Globus pallidus (tissue), 1 donor: ENCODE measurements around the gene CFAP61.
A peak's percentile ranks its signal among the peaks of the same experiment; 100 is the strongest.
"Not testable (repeated sequence)": the region's sequence is repeated elsewhere in the genome, so short reads cannot be mapped to it uniquely, and the experiment has no call there.

Source experiments
- DNase-seq: peaks from one replicate; pipeline ENCODE4 v3.0.0-alpha.2; 2015; ENCODE audit warnings: low spot score

CFAP61 gene

DNA sequence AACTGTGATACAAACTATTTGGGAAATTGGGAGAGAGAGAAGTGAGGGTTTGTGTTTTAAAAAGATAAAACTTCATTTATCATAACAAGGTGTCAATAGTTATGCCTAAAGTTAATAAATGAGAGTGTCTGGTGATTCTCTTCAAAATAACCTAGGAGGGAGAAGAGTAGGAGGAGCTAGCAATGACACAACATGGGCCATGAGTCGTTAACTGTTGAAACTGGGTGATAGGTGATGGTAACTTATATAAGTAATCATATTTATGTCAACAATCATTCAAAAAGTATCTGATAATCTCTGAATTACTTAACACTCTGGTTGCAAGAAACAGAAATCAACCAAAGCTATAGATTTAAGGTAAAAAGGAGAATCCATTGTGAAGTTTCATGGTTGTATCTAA is 268.8 kb downstream of the CFAP61 start:
- DNase-seq = no peak

DNA sequence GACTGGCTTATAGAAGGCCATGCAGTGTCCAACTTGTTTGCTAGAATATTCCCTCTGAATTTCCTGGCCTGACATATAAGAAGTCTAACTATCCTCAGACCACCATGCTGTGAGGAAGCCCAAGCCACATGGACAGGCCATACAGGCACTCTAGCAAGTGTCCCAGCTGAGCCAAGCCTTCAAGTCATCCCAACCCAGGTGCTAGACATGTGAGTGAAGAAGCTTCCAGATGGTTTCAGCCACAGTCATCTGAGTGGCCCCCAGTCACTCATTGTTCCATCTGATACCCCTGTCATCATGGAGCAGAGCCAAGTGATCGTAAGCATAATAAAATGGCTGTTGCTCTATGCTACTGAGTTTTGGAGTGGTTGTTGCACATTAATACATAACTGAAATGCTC is 269.6 kb downstream of the CFAP61 start:
- no peak for DNase-seq

DNA sequence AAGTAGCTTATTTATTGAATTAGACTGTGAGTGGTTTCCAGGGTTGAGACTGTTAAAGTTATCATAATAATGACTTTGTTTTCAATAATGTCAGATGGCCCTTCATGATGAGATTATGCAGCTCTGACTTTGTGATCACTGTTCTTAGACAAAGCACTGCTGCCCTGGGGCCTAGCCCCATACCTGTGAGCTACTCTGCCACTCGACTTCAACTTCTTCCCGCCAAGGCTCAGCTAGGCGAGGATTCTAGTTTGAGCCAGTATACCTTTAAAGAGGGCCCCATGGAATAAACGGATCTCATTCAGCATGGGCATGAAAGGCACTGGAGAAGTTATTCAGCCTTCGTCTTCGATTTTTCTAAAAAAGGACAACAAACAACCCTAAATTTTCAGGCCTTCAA is 270.6 kb downstream of the CFAP61 start:
- DNase-seq = no peak

DNA sequence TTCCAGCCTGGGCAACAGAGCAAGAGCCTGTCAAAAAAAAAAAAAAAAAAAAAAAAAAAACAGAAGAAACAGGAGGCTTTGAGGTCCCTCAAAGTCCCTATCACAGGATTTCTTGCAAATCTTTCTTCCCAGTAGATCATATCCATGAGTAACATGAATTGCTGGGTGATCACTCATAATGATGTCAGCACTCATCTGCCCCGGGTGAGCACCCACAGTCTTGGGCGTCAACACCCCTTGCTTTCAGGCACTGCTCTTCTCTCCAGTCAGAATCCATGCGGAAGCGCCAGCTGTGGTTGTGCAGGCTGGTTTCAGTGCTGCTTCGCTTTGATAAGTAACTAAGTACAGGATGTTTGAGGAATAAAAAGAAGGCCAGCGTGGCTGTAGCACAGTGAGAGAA is 275.4 kb downstream of the CFAP61 start:
- DNase-seq = no peak

DNA sequence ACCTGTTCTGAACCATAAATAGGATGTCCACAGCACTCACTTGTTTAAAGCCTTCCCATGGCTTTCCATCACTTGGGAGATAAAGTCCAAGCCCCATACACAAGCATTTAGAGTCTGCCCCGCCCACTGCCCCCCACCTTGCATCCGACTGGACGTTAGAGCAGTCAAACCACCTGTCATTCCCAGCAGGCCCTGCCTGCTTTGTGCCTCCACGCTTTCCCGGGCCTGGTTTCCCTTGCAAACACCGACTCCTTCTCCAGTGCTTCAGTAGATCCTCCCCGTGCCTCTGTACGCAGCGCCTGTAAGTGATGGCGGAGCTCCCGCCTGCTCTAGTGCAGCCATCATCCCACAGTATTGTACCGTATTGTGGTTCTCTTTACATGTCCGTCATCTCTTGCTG is 277.2 kb downstream of the CFAP61 start:
- DNase-seq = no peak

DNA sequence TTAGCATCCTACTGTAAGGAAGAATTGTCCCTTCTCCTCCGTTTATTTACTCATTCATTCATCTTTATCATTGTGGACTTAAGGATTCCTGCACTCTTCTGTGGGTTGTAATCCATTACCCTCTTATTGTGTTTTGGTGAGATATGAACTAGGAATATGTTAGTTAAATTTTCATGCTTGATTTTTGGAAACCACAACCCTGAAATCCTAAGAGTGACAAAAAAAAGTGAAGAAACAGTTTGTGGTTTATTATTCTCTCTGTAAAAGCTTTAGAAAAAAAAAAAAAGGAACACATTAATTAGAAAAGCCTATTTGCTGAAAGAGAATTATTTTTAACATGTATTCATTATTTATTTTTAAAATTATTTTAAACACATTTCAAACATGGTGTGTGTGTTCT is 278.8 kb downstream of the CFAP61 start:
- DNase-seq = no peak

DNA sequence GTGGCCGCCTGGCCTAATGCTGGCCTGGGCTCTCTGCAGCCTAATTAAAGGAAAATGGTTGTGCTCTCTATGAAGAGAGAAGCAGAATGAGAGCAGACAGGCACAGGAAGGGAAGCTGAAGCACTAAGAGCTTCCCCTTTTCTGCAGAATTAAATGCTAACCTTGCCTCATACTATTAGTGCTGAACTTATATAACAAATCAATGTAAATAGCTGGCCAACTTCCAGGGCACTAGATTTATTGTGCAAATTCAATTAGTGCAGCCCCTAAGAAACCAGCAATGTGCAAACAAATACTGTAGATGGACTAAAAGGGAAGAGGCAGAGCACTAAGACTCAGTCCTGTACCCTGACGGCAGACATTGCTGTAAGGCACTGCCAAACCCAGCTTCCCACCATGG is 279.5 kb downstream of the CFAP61 start:
- DNase-seq = no peak

DNA sequence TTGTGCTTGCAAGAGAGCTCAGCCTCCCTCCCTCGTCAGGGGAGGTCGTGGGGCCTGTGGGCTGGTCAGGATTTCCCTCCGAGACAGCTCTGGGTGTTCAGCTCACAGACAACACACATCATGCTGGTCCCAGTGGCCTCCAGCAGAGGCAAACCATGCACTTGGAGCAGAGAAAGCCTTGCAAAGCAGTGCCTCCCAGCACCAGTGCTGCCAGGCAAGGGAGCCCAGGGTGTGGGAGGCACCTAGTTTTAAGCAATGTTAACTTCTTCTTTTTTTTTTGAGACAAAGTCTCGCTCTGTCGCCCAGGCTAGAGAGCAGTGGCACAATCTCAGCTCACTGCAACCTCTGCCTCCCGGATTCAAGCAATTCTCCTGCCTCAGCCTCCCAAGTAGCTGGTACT is 281.5 kb downstream of the CFAP61 start:
- no peak for DNase-seq

DNA sequence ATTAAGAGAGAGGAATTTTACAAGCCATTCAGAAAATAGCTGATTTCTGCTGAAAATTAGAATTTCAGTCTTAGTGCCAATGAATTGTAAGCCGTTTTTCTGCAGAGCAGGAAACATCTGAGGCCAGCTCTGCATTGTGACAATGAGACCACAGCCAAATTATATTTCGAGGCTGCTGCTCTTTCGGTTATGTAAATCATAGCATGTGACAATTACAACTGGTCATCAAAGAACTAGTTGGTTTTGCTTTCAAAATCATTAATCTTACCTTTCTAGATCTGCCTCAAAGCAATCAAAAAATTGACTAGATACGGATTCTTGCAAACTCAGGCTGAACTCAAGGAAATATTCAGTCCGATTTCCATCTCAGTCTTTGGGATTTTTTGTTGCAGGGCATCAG is 282.2 kb downstream of the CFAP61 start:
- DNase-seq = no peak

DNA sequence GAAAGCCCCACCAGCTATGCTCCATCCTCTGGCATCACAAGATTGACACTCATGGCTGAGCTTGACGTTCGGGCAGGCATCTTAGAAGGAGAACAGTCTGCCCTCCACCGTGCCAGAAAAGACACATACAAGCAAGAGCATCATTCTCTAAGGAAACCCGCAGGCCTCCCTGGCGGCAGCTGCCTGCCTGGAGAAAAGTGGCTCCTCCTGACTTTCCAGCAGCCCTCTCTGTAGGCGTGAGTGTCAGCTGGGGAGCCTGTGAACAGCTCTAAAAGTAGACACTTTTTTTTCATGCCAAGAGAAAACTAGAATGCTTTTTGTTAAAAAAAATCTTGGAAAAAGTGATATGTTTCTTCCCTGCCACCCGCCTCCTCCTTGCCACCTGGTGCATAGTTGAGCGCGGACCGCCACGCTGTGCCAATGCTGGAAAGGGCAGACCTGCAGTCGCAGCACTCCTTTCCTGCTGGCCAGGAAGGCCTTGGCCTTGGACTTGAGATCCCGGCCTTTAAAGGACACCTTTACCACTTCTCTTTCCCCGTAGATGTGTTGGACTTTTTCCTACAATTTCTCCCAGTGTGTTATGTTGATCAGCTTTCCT is 285.9 kb downstream of the CFAP61 start:
- DNase-seq = no peak

DNA sequence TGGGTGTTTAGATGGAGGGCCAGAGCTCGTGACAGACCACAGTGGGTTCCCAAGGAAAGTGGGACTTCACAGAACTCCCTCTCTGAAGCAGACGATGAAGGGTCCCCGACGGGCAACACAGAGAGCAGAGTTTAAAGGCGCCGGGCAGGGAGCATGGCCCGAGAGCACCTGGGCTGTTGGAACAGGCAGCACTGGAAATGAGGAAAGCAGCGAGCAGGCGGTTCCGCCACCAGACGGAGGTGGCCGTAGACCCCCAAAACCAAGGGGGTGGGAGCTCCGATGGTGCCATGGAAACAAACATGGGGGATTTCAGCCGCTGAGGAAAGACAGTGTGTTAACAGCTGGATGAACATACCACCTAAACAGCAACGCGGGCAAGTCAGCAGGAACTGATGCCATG is 288.1 kb downstream of the CFAP61 start:
- DNase-seq = no peak

DNA sequence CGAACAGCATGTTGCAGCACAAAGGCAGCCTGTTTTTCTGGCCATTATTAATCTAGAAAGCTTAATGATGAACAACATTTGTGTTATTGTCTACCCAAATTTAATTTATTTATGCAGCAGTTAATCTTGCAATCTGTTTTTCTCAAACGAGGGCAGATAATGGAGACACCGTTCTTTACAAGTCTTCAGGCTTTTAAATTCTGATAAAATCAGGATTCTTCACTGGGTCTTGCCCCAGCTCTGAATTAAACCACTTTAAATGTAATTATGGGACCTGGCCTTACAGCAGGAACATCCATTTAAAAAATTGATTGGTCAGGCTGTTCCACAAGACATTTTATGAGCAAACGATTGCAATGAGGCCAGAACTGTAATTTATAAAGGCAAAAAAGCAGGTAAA is 289.0 kb downstream of the CFAP61 start:
- no peak for DNase-seq

DNA sequence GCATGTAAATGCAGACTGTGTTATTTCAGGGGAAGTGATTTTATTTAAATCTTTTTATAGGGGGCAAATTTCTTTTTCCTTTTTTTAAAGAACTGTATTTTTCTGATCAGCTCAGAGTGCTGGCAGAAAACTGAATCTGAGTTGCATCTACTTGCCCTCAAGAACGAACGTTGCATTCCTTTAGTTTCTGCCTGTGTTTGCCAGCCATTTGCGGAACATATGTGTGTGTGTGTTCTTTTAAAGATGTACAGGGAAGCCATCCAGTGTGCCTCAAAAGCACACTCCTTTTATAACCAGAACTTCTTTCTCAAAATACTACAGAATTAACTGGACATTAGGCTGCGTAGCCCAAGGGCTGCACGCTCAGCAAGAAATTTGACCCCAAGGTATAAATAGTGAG is 289.7 kb downstream of the CFAP61 start:
- DNase-seq = no peak

DNA sequence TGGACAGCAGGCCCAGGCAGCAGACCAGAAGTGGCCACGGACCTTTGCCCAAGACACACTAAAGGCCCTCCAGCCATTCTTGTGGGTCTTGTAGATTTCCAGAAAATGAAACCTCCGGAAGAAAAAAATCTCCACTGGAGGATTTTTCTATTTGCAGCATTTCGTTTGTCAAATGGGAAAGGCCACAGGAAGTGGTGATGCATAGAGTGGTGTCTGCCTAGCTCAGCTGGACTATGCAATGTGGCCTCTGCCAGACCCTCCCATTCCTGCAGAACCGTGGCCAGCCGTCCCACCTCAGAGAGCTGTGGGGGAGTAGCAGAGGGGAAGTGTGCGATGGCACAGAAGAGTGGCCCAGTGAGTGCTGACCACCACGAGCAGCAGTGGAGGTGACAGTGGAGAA is 291.6 kb downstream of the CFAP61 start:
- no peak for DNase-seq

DNA sequence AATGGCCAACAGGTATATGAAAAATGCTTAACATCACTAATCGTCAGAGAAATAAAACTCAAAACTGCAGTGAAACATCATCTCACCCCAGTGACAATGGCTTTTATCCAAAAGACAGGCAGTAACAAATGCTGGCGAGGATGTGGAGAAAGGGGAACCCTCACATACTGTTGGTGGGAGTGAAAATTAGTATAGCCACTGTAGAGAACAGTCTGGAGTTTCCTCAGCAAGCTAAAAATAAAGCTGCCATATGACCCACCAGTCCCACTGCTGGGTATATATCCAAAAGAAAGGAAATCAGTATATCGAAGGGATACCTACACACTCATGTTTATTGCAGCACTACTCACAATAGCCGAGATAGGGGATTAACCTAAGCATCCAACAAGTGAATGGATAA is 292.1 kb downstream of the CFAP61 start:
- no peak for DNase-seq

DNA sequence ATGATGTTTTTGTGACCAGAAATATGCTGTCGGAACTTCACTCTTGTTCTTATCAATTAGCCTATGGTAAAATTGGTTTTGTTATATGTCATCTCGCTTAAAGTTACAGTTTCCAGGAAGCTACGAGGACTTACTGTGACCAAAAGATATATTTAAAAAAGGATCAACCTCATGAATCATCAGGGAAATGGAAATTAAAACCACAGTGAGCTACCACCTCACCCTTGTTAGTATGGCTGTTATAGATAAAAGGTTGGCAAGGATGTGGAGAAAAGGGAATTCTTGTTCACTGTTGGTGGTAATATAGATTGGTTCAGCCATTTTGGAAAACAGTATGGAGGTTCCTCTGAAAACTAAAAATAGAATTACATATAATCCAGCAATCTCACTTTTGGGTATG is 301.2 kb downstream of the CFAP61 start:
- DNase-seq = no peak

DNA sequence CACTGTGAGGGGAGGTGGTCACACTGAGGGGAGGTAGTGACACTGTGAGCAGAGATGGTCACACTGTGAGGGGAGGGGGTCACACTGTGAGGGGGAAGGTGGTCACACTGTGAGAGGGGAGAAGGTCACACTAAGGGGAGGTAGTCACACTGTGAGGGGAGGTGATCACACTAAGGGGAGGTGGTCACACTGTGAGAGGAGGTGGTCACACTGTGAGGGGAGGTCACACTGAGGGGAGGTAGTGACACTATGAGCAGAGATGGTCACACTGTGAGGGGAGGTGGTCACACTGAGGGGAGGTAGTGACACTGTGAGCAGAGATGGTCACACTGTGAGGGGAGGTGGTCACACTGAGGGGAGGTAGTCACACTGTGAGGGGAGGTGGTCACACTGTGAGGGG is 303.2 kb downstream of the CFAP61 start:
- not testable (repeated sequence) for DNase-seq

DNA sequence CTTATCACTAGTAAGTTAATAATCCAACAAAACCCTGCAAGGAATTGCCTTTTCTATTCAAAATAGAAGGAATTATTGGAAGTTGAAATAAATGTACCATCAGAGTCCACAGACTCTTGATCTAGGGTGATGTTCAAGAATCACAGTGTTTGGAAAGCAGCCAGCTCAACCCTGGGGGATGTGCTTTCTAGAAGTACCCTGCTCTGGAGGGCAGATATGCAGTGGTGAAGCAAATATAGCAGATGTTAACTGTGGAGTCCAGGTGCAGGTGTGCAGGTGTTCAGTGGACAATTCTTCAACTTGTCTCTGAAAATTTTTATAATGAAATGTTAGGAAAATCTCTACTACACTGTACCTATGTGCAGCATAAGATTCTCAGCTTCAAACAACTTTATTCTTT is 306.5 kb downstream of the CFAP61 start:
- no peak for DNase-seq

DNA sequence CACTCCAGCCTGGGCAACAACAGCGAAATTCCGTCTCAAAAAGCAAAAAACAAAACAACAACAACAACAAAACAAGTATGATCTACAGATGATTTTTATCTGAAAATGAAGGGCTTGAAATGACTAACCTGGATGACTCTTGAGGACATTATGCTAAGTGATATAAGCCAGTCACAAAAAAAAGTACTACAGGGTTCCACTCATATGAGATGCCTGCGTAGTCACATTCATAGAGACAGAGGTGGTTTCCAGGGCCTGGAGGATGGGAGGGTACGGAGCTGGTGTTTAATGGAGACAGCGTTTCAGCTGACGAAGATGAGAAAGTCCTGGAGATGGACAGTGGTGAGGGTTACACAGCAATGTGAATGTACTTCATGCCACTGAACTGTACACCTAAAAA is 307.3 kb downstream of the CFAP61 start:
- DNase-seq = no peak

DNA sequence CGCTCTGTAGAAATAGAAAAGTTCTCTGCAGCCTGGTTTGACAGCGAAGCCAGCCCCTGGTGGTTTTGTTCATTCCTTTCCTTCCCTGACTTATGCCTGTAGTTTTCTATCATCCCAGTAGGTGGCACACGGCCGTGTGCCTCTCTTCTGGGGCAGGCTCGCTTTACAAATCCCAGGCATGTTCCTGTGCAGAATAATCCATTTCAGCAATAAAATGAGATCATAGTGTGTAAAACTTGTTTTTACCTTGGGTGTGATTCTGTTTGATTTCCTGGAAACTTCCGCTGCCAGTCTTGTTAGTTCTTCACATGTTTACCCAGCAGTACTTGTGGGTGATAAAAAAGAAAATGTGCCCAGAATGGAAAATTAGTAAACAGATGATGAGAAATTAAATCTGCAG is 308.1 kb downstream of the CFAP61 start:
- peak; percentile 77 for DNase-seq

DNA sequence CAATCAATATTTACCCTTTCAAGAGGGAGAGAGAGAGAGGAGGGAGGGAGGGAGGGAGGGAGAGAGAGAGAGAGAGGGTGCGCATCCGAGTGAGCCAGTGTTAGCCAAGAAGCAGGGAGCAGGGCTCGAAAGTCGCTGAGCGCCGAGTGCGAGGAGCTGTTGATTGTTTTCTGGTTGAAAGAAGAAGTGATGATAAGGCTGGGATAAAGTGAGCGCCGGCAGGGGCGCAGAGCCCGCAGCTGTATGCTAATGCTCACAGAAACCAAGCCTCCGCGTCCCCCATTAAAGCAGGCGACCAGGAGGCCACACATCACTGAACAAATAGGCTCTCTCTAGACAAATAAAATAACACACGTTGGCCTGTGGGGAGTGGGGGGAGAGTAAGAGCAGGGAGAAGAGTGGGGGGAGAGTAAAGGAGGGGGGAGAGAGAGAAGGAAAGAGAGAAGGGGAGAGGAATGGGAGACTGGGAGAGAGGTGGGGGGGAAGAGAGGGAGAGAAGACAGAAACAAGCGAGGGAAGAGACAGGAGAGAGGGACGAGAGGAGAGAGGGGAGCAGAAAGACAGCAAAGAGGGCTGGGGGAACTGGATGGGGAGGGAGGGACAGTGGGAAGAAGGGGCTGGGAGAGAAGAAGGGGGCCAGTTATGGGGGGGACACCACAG is 310.6 kb downstream of the CFAP61 start:
- peak; percentile 47 for DNase-seq

DNA sequence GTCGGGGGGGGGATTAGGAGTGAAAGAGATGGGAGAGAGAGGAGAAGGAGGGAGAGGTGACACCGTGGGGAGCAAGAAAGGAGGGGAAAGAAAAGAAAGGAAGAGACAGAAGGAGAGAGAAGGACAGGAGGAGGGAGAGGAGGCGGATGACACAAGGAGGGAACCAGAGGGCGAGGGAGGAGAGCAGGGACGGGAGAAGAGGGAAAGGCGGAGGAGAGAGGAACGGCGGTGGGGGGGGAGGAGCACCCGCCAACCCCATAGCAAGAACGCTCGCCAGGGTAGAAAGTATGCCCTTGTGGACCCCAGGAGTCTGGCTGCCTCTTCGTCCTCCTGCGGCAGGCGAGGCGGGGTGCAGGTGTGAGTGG is 311.1 kb downstream of the CFAP61 start:
- no peak for DNase-seq

DNA sequence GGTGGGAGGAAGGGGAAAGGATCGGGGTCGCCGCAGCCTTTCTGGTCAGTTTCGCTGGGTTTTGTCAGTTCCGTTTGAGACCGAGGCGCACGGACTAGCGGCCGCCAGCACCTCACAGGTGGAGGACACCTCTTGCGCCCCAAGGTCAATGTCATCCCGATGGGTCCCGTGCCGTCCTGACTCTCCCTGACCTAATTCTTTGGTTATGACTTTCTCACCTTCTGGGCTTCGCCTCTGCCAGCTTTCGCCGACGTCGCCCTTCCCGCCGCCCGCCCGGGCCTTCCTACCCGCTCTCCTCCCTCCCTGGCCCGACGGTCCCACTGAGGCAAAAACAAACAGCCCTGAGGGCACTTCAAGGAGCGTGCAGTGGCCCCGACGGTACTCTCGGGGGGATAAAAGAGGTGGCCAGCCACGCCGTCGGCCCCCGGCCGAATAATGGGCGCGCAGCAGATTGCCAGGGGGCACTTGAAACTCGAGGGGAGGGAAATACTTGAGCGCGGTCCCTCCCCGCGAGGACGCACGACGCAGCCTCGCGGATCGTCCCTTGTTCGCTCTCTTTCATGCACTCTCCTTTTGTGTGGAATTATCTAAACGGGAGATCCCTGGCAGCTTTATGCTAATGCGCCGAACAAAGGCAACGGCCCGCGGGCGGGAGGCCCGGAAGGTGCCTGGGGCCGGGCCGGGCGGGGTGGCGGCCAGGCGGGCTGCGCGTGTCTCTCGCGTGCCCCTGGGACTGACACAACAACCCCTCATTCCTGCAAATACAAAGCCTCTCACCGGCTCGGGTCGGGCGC is 311.7 kb downstream of the CFAP61 start:
- DNase-seq = no peak
